HCT116 (cell line): Measurements from ENCODE around the gene ADGRA1. TPM values are rescaled to one million over a fixed set of nuclear protein-coding genes. Genes with fewer than 3 reads are reported as not detected.

Source experiments
- ATAC-seq: fragments of 200-7000 bp; cut with Tn5 transposase; 2 replicates; pipeline ENCODE4 v1.9.1; 2020; ENCODE audit warnings: mild to moderate bottlenecking, moderate library complexity
- BruUV-seq: library from RNA; stranded (reverse); fragments of 400-500 nt; replicated peaks from 2 replicates; lab custom pipeline; 2021; lab: Mats Ljungman, UMichigan
- CTCF ChIA-PET: fragments of 300-600 bp; sonication (Branson Sonifier 250); formaldehyde crosslinking; loops from one replicate; lab custom pipeline; 2021; ENCODE audit warnings: antibody characterized with exemption; lab: Charles Lee
- POLR2A ChIA-PET: fragments of 300-600, 350-600 bp; sonication (Branson Sonifier 250); formaldehyde crosslinking; loops from one replicate; lab custom pipeline; 2021; ENCODE audit warnings: antibody characterized with exemption; lab: Charles Lee
- RAD21 ChIA-PET, 2 experiments: fragments of 300-600 bp; sonication (Branson Sonifier 250); formaldehyde crosslinking; loops; one replicate each; lab custom pipeline; 2023; ENCODE audit warnings: low total read pairs in 2 of 2; ENCODE audit not compliant: uncharacterized antibody in 2 of 2, unreplicated experiment in 2 of 2, low non-redundant PET in 1 of 2; lab: Charles Lee
- DNase-seq: peaks from one replicate; pipeline ENCODE4 v3.0.0-alpha.2; 2010; ENCODE audit warnings: low read depth, low spot score
- H2AFZ ChIP-seq: fragments of 200-600 bp; shearing (Covaris generic), sonication (generic); 2 replicates; pipeline ENCODE4 v1.6.1; 2017; ENCODE audit warnings: low read depth, mixed run types, mixed read lengths, antibody characterized with exemption, low read length; ENCODE audit not compliant: poor library complexity, severe bottlenecking
- H3K27ac ChIP-seq: 2 replicates; pipeline ENCODE4 v1.5.1; 2012; ENCODE audit warnings: low read depth, low read length
- H3K27me3 ChIP-seq: fragments of 200-600 bp; sonication (generic); 2 replicates; pipeline ENCODE4 v1.6.1; 2016; ENCODE audit warnings: mixed run types, low read length, mixed read lengths; ENCODE audit not compliant: insufficient read depth
- H3K36me3 ChIP-seq, 2 experiments: fragments of 200-500 bp in 1 of 2; fragments of 200-600 bp in 1 of 2; sonication (Bioruptor generic) in 1 of 2; sonication (generic) in 1 of 2; 2 replicates each; pipeline versions ENCODE4 v1.5.1 to v1.6.1; 2014 to 2016; ENCODE audit warnings: low read length in 2 of 2, inconsistent platforms in 1 of 2, mixed read lengths in 1 of 2, mixed run types in 1 of 2; ENCODE audit not compliant: insufficient read depth in 2 of 2, control insufficient read depth in 1 of 2
- H3K4me1 ChIP-seq, 2 experiments: fragments of 200-600 bp in 1 of 2; sonication (generic) in 1 of 2; 2 replicates each; pipeline versions ENCODE4 v1.5.1 to v1.6.1; 2012 to 2017; ENCODE audit warnings: low read length in 2 of 2, inconsistent platforms in 1 of 2, mild to moderate bottlenecking in 1 of 2, mixed read lengths in 1 of 2, mixed run types in 1 of 2, moderate library complexity in 1 of 2; ENCODE audit not compliant: insufficient read depth in 2 of 2, control insufficient read depth in 1 of 2
- H3K4me2 ChIP-seq: fragments of 200-600 bp; sonication (generic); 2 replicates; pipeline ENCODE4 v1.6.1; 2017; ENCODE audit warnings: mixed run types, low read length, mixed read lengths
- H3K4me3 ChIP-seq, 2 experiments: fragments of 200-600 bp in 1 of 2; sonication (generic) in 1 of 2; replicated peaks in 1 of 2; 2 replicates each; pipeline ENCODE4 v1.5.1; 2011 to 2016; ENCODE audit warnings: low read length in 2 of 2, control low read depth in 1 of 2, low read depth in 1 of 2, mild to moderate bottlenecking in 1 of 2, mixed read lengths in 1 of 2, mixed run types in 1 of 2
- H3K79me2 ChIP-seq: fragments of 200-600 bp; sonication (generic); 2 replicates; pipeline ENCODE4 v1.6.1; 2017; ENCODE audit warnings: mild to moderate bottlenecking, mixed run types, low read length, moderate library complexity, mixed read lengths; ENCODE audit not compliant: insufficient read depth
- H3K9ac ChIP-seq: fragments of 200-600 bp; sonication (generic); 2 replicates; pipeline ENCODE4 v1.6.1; 2016; ENCODE audit warnings: low read length, mixed read lengths
- H3K9me2 ChIP-seq: fragments of 200-600 bp; sonication (generic), shearing (Covaris generic); 2 replicates; pipeline ENCODE4 v1.6.1; 2017; ENCODE audit warnings: mixed run types, mild to moderate bottlenecking, moderate library complexity; ENCODE audit not compliant: insufficient read depth
- H3K9me3 ChIP-seq, 2 experiments: fragments of 200-500 bp in 1 of 2; fragments of 200-600 bp in 1 of 2; sonication (Bioruptor generic) in 1 of 2; sonication (generic) in 1 of 2; 2 replicates each; pipeline ENCODE4 v1.6.1; 2014 to 2017; ENCODE audit warnings: low read length in 2 of 2, mixed read lengths in 2 of 2, inconsistent platforms in 1 of 2, low read depth in 1 of 2, mild to moderate bottlenecking in 1 of 2, mixed run types in 1 of 2, moderate library complexity in 1 of 2; ENCODE audit not compliant: control insufficient read depth in 1 of 2, insufficient read depth in 1 of 2
- H4K20me1 ChIP-seq: fragments of 200-600 bp; sonication (generic), shearing (Covaris generic); 2 replicates; pipeline ENCODE4 v1.6.1; 2017; ENCODE audit warnings: mixed run types, mild to moderate bottlenecking, moderate library complexity; ENCODE audit not compliant: insufficient read depth
- ATF3 ChIP-seq: IDR thresholded peaks from 2 replicates; pipeline ENCODE4 v1.6.1; 2012
- CEBPB ChIP-seq: IDR thresholded peaks from 2 replicates; pipeline ENCODE4 v1.6.1; 2012; ENCODE audit warnings: low read depth
- EZH2 ChIP-seq: fragments of 200-600 bp; sonication (generic); IDR thresholded peaks from 2 replicates; pipeline ENCODE4 v1.6.1; 2017; ENCODE audit warnings: antibody characterized with exemption, mixed run types
- EZH2phosphoT487 ChIP-seq: fragments of 200-600 bp; IDR thresholded peaks from 2 replicates; pipeline ENCODE4 v1.6.1; 2018; ENCODE audit warnings: antibody characterized with exemption, borderline replicate concordance
- FOSL1 ChIP-seq: IDR thresholded peaks from 2 replicates; pipeline ENCODE4 v1.6.1; 2012; ENCODE audit warnings: low read depth
- JUND ChIP-seq: IDR thresholded peaks from 2 replicates; pipeline ENCODE4 v1.6.1; 2012
- MAX ChIP-seq: IDR thresholded peaks from 2 replicates; pipeline ENCODE4 v1.6.1; 2012
- POLR2AphosphoS5 ChIP-seq: IDR thresholded peaks from 2 replicates; pipeline ENCODE4 v1.6.1; 2011; ENCODE audit warnings: mild to moderate bottlenecking, low read depth, low read length, moderate library complexity
- REST ChIP-seq: IDR thresholded peaks from 2 replicates; pipeline ENCODE4 v1.6.1; 2012; ENCODE audit warnings: low read depth
- SIN3A ChIP-seq: IDR thresholded peaks from 2 replicates; pipeline ENCODE4 v1.6.1; 2012; ENCODE audit warnings: low read depth
- SP1 ChIP-seq: IDR thresholded peaks from 2 replicates; pipeline ENCODE4 v1.6.1; 2012; ENCODE audit warnings: low read depth
- TCF7L2 ChIP-seq: IDR thresholded peaks from 2 replicates; pipeline ENCODE4 v1.7.0; 2011; ENCODE audit warnings: borderline replicate concordance, inconsistent platforms; ENCODE audit not compliant: insufficient read depth, insufficient read length; ENCODE audit errors: extremely low read depth
- YY1 ChIP-seq: IDR thresholded peaks from 2 replicates; pipeline ENCODE4 v1.6.1; 2011; ENCODE audit warnings: low read length, low read depth, moderate library complexity, mild to moderate bottlenecking; ENCODE audit not compliant: insufficient replicate concordance; ENCODE audit errors: extremely low read depth
- ZFX ChIP-seq: fragments of 450-650 bp; IDR thresholded peaks from 2 replicates; pipeline ENCODE4 v1.6.1; 2017
- ZNF274 ChIP-seq: fragments of 200-500 bp; sonication (Bioruptor generic); IDR thresholded peaks from 2 replicates; pipeline ENCODE4 v1.6.1; 2014; ENCODE audit warnings: mild to moderate bottlenecking, low read depth, low read length, inconsistent platforms
- intact Hi-C: fragments of 100-400 bp; cut with micrococcal nuclease; formaldehyde crosslinking; loops from 2 replicates; pipeline ENCODE4 v1.10.0; 2022
- total RNA-seq: library from RNA; stranded (reverse); gene quantifications from one replicate; pipeline ENCODE4 v1.2.1, GENCODE V29; 2021; ENCODE audit not compliant: unreplicated experiment

Gene ADGRA1
- total RNA-seq, 1 experiment from 2014 or later, result not detected

- H3K4me3 ChIP-seq, result no peak overlapping the region
- ATAC-seq (no peak), DNase-seq (no peak)
- no peaks in the 10 kb centered on the region for H3K27me3 ChIP-seq
- H4K20me1 ChIP-seq, result no peaks in the 10 kb centered on the region
- no peaks in the 10 kb centered on the region for H3K4me1 ChIP-seq
- H2AFZ ChIP-seq, result no peak overlapping the region
- no TSS peak for BruUV-seq
- ChIA-PET RAD21 (no interaction called here), POLR2A (no interaction called here), CTCF (no interaction called here)
- no peak overlapping the region for H3K9ac ChIP-seq
- H3K79me2 ChIP-seq, result no peaks in the 10 kb centered on the region
- H3K36me3 ChIP-seq, result no peaks in the 10 kb centered on the region
- H3K9me3 ChIP-seq, result no peaks in the 10 kb centered on the region
- no peak overlapping the region for H3K4me2 ChIP-seq
- no peaks in the 10 kb centered on the region for H3K9me2 ChIP-seq
- no peak overlapping the region for H3K27ac ChIP-seq
- intact Hi-C loops, result no loop called here
- no peak for TF ChIP-seq POLR2AphosphoS5
- no peak for TF ChIP-seq EZH2
- no peak for TF ChIP-seq ZFX
- no peak for TF ChIP-seq SIN3A
- no peak for TF ChIP-seq JUND
- TF ChIP-seq ATF3, result no peak
- TF ChIP-seq SP1, result no peak
- no peak for TF ChIP-seq FOSL1
- no peak for TF ChIP-seq ZNF274
- TF ChIP-seq, all 23 proteins: peak for 0
These were observed 4.2 kb upstream of the ADGRA1 start for GRCh38 chr10:133083422-133084100.

- RAD21 ChIA-PET, result no interaction called here
- POLR2A ChIA-PET, result no interaction called here
These were observed 3.2 kb upstream of the ADGRA1 start for GRCh38 chr10:133084491-133084890.

More at GRCh38 chr10:133084491-133084890, 3.2 kb upstream of the ADGRA1 start:
- Histone ChIP-seq H3K4me3 (no peak overlapping the region), H2AFZ (no peak overlapping the region), H3K36me3 (no peaks in the 10 kb centered on the region), H4K20me1 (no peaks in the 10 kb centered on the region), H3K9me3 (no peaks in the 10 kb centered on the region), H3K79me2 (no peaks in the 10 kb centered on the region), H3K9me2 (no peaks in the 10 kb centered on the region), H3K9ac (no peak overlapping the region), H3K4me1 (no peaks in the 10 kb centered on the region), H3K27ac (no peak overlapping the region), H3K27me3 (no peaks in the 10 kb centered on the region), H3K4me2 (no peak overlapping the region)
- no peak for ATAC-seq
- CTCF ChIA-PET, result no interaction called here
- no TSS peak for BruUV-seq
- intact Hi-C loops, result no loop called here
- TF ChIP-seq REST (no peak), ZFX (no peak), ZNF274 (no peak), EZH2phosphoT487 (no peak), SIN3A (no peak), CEBPB (no peak), ATF3 (no peak), MAX (no peak), YY1 (no peak), TCF7L2 (no peak), JUND (no peak)
- no peak for DNase-seq
